ENCODE data around the gene PTGER3.
"Not testable (repeated sequence)": the region's sequence is repeated elsewhere in the genome, so short reads cannot be mapped to it uniquely, and the experiment has no call there.

The PTGER3 gene

GRCh38 chr1:71001624-71002023 lies 46.0 kb downstream of the PTGER3 start:
- FAIRE-seq, result no peak

GRCh38 chr1:70997793-70998192 lies 49.8 kb downstream of the PTGER3 start:
- no peak for FAIRE-seq

- no peak for FAIRE-seq
These were observed 52.8 kb downstream of the PTGER3 start for GRCh38 chr1:70994753-70995268.

GRCh38 chr1:70993798-70994197 lies 53.8 kb downstream of the PTGER3 start:
- no peak for FAIRE-seq

GRCh38 chr1:70992521-70992920 lies 55.1 kb downstream of the PTGER3 start:
- no peak for FAIRE-seq

- no peak for FAIRE-seq
These were observed 57.0 kb downstream of the PTGER3 start for GRCh38 chr1:70990469-70991253.

- FAIRE-seq, result no peak
These were observed 60.1 kb downstream of the PTGER3 start for GRCh38 chr1:70987497-70987896.

GRCh38 chr1:70985776-70986225 lies 61.8 kb downstream of the PTGER3 start:
- FAIRE-seq, result not testable (repeated sequence)

GRCh38 chr1:70985278-70985677 lies 62.3 kb downstream of the PTGER3 start:
- not testable (repeated sequence) for FAIRE-seq

GRCh38 chr1:70980361-70980760 lies 67.3 kb downstream of the PTGER3 start:
- no peak for FAIRE-seq

GRCh38 chr1:70979881-70980280 lies 67.7 kb downstream of the PTGER3 start:
- no peak for FAIRE-seq

- FAIRE-seq, result no peak
These were observed 68.3 kb downstream of the PTGER3 start for GRCh38 chr1:70979313-70979712.

- no peak for FAIRE-seq
These were observed 69.0 kb downstream of the PTGER3 start for GRCh38 chr1:70978623-70979022.

GRCh38 chr1:70977575-70977974 lies 70.0 kb downstream of the PTGER3 start:
- no peak for FAIRE-seq

- no peak for FAIRE-seq
These were observed 70.6 kb downstream of the PTGER3 start for GRCh38 chr1:70977041-70977440.

GRCh38 chr1:70973754-70974153 lies 73.9 kb downstream of the PTGER3 start:
- no peak for FAIRE-seq

GRCh38 chr1:70970407-70970806 lies 77.2 kb downstream of the PTGER3 start:
- no peak for FAIRE-seq

GRCh38 chr1:70966018-70966638 lies 81.5 kb downstream of the PTGER3 start:
- peak; percentile 9 for FAIRE-seq

GRCh38 chr1:70963374-70963773 lies 84.2 kb downstream of the PTGER3 start:
- FAIRE-seq, result no peak

- FAIRE-seq, result no peak
These were observed 86.1 kb downstream of the PTGER3 start for GRCh38 chr1:70961374-70961975.

GRCh38 chr1:70948396-70949017 lies 99.1 kb downstream of the PTGER3 start:
- no peak for FAIRE-seq

GRCh38 chr1:70947835-70948234 lies 99.8 kb downstream of the PTGER3 start:
- FAIRE-seq, result no peak

- FAIRE-seq, result no peak
These were observed 101.9 kb downstream of the PTGER3 start for GRCh38 chr1:70945676-70946075.
